Ovary (tissue), 9 donors: ENCODE data around the gene UBXN1. TPM values are rescaled to one million over a fixed set of nuclear protein-coding genes. Genes with fewer than 3 reads are reported as not detected.

Experiments
- DNase-seq, 5 donors: peaks; one replicate each; pipeline ENCODE4 v3.0.0-alpha.2; 2019 to 2020
- H3K27ac ChIP-seq, 2 donors: fragments of 200-600 bp; one replicate each; pipeline versions ENCODE4 v1.5.1 to v1.8.0; 2019 to 2022
- H3K27me3 ChIP-seq: fragments of 200-600 bp; one replicate; pipeline ENCODE4 v1.8.0; 2022
- H3K36me3 ChIP-seq: fragments of 200-600 bp; sonication (generic); one replicate; pipeline ENCODE4 v1.5.1; 2019
- H3K4me1 ChIP-seq: one replicate; pipeline ENCODE4 v1.8.1; 2013; ENCODE audit warnings: mild to moderate bottlenecking, moderate library complexity; ENCODE audit not compliant: insufficient read depth
- H3K4me3 ChIP-seq: fragments of 200-600 bp; sonication (generic); one replicate; pipeline ENCODE4 v1.5.1; 2017
- H3K9me3 ChIP-seq, 2 donors: fragments of 200-600 bp in 1 of 2; sonication (generic) in 1 of 2; one replicate each; pipeline versions ENCODE4 v1.5.1 to v1.8.1; 2013 to 2019; ENCODE audit warnings: mild to moderate bottlenecking in 1 of 2, moderate library complexity in 1 of 2
- EP300 ChIP-seq: sonication (generic); formaldehyde crosslinking; IDR thresholded peaks from one replicate; pipeline ENCODE4 v1.6.1; 2017; ENCODE audit warnings: antibody characterized with exemption
- POLR2A ChIP-seq: fragments of 450-650 bp; IDR thresholded peaks from one replicate; pipeline ENCODE4 v1.6.1; 2017; ENCODE audit warnings: antibody characterized with exemption, mild to moderate bottlenecking, moderate library complexity
- WGBS, 3 donors: extraction: QIAGEN DNeasy Blood & Tissue Kit in 1 of 3; methylation state at CpG; one replicate each; pipeline versions ENCODE4 v1.1.5 to v1.1.7; 2013 to 2017; 5-methylcytosine and 5-hydroxymethylcytosine counted together
- intact Hi-C, 4 donors: fragments of 100-400 bp; cut with DNase I; formaldehyde crosslinking; loops; one replicate each; pipeline versions ENCODE4 v1.11.0 to v1.15.1; 2022 to 2023
- polyA plus RNA-seq, 2 donors: library from polyadenylated mRNA; stranded (reverse); fragments of 200-250 nt in 1 of 2; fragments of 350-450 nt in 1 of 2; fragmentation: Illumina TruSeq in 1 of 2; extraction: RNeasy Lipid Tissue Mini Kit (QIAGEN cat#74804) in 1 of 2; gene quantifications; one replicate each; pipeline ENCODE4 v1.2.3, GENCODE V29; 2013 to 2014
- total RNA-seq, 7 donors: library from RNA; depleted of rRNA in 2 of 7; stranded (reverse); fragments of >200 nt in 2 of 7; fragmentation: NEBNext Ultra II Directional in 3 of 7; extraction: Animal tissue kit (Norgen Biotek cat#: 25700) in 3 of 7; gene quantifications; one replicate each; pipeline versions ENCODE4 v1.1.0 to v1.2.4, GENCODE V29; 2016 to 2023
- TF ChIP-seq, protein P1 (sequence below), 3 donors: fragments of 450-650 bp in 2 of 3; fragments of 200-600 bp in 1 of 3; IDR thresholded peaks; one replicate each; pipeline versions ENCODE4 v1.5.1 to v1.8.0; 2016 to 2022; ENCODE audit warnings: antibody characterized with exemption in 3 of 3, mild to moderate bottlenecking in 1 of 3
- donor health status: DM: no; HTN: no; CAD: no; lungs with moderate emphysema.
- donor health status: DM: no; HTN: no; CAD: no.
- donor health status: Bipolar disorder and iron deficiency.
- donor health status: DM: yes; HTN: yes; CAD: no.
- donor health status: DM: no; HTN: no; CAD: no.
- donor health status: DM: yes; HTN: yes; CAD: no.

UBXN1 gene
- total and polyA plus RNA-seq, 9 donors: 97.6 to 284 (median 170) TPM

DNA sequence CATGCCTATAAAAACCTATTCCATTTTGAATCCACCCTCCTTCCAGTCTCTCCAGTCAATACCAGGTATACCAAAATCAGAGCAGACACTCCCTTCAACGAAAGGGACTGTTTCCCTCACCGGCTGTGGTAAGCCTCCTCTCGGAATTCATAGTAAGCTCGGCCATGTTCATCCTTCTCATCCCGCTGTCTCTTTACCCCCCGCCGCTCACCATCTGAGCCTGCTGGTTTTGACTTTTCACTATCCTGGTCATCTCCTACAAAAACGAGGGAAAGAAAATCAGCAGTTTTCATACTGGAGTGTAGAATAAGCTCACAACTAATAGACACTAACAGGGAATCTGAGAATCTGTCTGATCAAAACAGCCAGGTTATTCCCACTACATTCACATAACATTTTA lies 45.3 kb upstream of the UBXN1 start:
- intact Hi-C loops: no loop called here
- no peak overlapping the region for H3K27ac ChIP-seq
- WGBS, 3 donors: 21 to 31% (median 29%) methylated on average over 8 of the region's 8 CpGs
- DNase-seq: no peak
- no peaks in the 10 kb centered on the region for H3K27me3 ChIP-seq
- H3K4me1 ChIP-seq: no peaks in the 10 kb centered on the region
- H3K36me3 ChIP-seq: no peaks in the 10 kb centered on the region
- peak overlapping the region; percentile 91 for H3K4me3 ChIP-seq
- TF ChIP-seq POLR2A (no peak), EP300 (no peak)
- TF ChIP-seq, protein P1, sequence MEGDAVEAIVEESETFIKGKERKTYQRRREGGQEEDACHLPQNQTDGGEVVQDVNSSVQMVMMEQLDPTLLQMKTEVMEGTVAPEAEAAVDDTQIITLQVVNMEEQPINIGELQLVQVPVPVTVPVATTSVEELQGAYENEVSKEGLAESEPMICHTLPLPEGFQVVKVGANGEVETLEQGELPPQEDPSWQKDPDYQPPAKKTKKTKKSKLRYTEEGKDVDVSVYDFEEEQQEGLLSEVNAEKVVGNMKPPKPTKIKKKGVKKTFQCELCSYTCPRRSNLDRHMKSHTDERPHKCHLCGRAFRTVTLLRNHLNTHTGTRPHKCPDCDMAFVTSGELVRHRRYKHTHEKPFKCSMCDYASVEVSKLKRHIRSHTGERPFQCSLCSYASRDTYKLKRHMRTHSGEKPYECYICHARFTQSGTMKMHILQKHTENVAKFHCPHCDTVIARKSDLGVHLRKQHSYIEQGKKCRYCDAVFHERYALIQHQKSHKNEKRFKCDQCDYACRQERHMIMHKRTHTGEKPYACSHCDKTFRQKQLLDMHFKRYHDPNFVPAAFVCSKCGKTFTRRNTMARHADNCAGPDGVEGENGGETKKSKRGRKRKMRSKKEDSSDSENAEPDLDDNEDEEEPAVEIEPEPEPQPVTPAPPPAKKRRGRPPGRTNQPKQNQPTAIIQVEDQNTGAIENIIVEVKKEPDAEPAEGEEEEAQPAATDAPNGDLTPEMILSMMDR (IDR thresholded peaks at IDR 0.05): no peak
- H3K9me3 ChIP-seq: no peaks in the 10 kb centered on the region

DNA sequence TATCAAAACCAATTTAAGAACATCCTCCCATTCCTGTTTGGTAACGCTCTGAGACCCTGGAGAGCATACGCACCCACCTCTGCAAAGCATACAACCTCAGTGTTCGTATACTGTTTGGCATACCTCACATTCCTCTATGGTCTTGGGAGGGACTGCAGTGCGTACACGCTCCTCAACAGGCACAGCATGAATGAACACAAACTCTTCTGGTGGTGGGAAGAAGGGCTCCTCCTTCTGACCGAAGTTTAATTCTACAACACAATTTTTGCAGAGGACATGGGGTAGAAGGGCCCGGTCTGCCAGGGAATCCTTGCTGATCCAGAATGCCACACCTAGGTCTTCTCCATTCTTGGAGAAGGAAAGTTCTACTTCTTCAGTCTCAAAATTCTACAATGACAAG lies 43.1 kb upstream of the UBXN1 start:
- DNase-seq: no peak
- Histone ChIP-seq H3K4me1 (no peaks in the 10 kb centered on the region), H3K36me3 (no peaks in the 10 kb centered on the region), H3K27me3 (no peaks in the 10 kb centered on the region), H3K27ac (no peak overlapping the region), H3K4me3 (no peak overlapping the region), H3K9me3 (no peaks in the 10 kb centered on the region)
- TF ChIP-seq EP300: no peak
- TF ChIP-seq, protein P1 (IDR thresholded peaks at IDR 0.05): no peak
- TF ChIP-seq POLR2A: no peak
- WGBS, 3 donors: 51 to 55% (median 54%) methylated on average over 7 of the region's 7 CpGs
- intact Hi-C loops: no loop called here

DNA sequence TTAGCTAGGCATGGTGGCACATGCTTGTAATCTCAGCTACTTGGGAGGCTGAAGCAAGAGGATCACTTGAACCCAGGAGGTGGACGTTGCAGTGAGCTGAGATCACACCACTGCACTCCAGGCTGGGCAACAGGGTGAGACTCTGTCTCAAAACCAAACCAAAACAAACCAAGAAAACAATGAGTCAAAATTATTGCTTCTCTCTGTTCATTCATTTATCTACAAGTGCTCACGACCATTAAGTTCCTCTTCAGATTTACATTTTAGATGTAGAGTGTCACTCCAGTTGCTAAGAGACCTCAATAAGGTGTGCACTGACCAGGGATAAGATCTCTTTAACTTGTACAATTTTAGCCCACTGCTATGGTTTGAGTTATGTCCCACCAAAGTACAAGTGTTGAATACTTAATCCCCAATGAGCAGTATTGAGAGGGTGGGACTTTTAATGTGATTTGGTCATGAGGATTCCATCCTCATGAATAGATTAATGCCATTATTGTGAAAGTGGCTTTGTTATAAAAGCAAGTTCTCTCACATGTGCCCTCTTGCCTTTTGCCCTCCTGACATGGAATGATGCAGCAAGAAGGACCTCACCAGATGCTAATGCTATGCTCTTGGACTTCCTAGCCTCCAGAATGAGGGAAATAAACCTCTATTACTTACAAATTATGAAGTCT lies 40.6 kb upstream of the UBXN1 start:
- Histone ChIP-seq H3K27ac (no peak overlapping the region), H3K4me3 (no peak overlapping the region), H3K9me3 (no peaks in the 10 kb centered on the region), H3K27me3 (no peaks in the 10 kb centered on the region), H3K36me3 (no peaks in the 10 kb centered on the region), H3K4me1 (no peaks in the 10 kb centered on the region)
- 70 to 73% (median 73%) methylated on average over 2 of the region's 2 CpGs for WGBS, 3 donors
- intact Hi-C loops: no loop called here
- DNase-seq: no peak
- TF ChIP-seq EP300 (no peak), POLR2A (no peak)
- TF ChIP-seq, protein P1 (IDR thresholded peaks at IDR 0.05): no peak

DNA sequence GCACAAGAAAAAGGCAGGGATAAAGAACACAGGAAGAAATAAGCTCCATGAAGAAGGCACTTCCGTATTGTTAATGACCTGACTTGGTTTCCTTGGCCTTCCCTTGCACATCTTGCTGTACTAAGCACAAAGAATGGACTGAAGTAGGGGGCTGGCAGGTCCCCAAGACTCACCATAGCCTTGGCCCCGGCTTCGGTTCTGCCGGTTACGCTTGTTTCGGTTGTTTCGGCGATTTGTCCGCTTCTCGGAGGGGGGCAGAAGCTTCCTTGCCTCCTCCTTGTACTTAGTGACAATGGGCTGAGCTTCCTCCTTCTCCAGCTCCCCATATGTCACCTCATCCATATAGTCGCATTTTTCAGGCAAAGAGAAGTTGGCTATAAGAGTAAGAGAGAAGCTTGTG lies 37.9 kb upstream of the UBXN1 start:
- Histone ChIP-seq H3K27ac (no peak overlapping the region), H3K27me3 (no peaks in the 10 kb centered on the region), H3K9me3 (no peaks in the 10 kb centered on the region), H3K4me1 (no peaks in the 10 kb centered on the region), H3K4me3 (no peak overlapping the region), H3K36me3 (no peaks in the 10 kb centered on the region)
- peak in 2 of 5 donors; percentile 15 to 30 for DNase-seq
- WGBS, 3 donors: 85 to 89% (median 86%) methylated on average over 11 of the region's 11 CpGs
- TF ChIP-seq EP300 (no peak), POLR2A (no peak)
- TF ChIP-seq, protein P1 (IDR thresholded peaks at IDR 0.05): no peak
- intact Hi-C loops: no loop called here
